ENCODE measurements around the gene WDR44.
"Not testable (repeated sequence)": the region's sequence is repeated elsewhere in the genome, so short reads cannot be mapped to it uniquely, and the experiment has no call there.

WDR44 gene

DNA sequence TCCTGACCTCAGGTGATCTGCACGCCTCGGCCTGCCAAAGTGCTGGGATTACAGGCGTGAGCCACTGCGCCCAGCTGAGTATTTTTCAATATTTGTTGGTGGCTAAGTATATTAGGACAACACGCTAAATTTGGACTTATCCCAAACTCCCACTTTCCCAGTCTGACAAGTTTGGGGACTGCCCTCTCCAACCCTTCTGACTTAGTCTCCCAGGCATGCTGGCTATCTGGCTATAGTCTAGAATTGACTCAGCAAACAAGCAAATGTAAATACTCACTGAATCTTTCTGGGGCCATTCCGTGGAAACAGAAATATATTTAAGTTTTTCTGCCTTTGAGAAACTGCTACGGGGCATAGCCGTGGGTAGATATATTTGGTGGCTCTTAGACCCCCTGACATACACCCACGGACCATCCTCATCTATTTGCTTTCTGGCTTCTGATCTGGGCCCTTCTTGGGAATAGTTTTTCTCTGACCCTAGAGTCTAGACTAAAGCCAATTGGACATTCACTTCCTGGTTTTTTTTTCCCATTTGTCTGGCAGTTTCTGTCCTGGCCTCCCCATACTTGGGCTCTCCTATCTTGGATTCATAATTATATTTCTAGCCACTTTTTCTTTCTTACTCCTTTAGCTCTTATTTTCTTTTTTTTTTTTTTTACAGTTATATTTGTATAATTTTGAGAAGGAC is 138.5 kb downstream of the WDR44 start:
- no peak for DNase-seq
- no peak for ATAC-seq
- no peaks in the 10 kb centered on the region for H3K4me1 Mint-ChIP-seq
- no peaks in the 10 kb centered on the region for H3K27me3 Mint-ChIP-seq
- no peak overlapping the region for H3K27ac Mint-ChIP-seq
- H3K9me3 Mint-ChIP-seq = no peaks in the 10 kb centered on the region
- H3K36me3 Mint-ChIP-seq (ENCODE audit: low read depth) = no peaks in the 10 kb centered on the region
- no peak overlapping the region for H3K4me3 Mint-ChIP-seq

DNA sequence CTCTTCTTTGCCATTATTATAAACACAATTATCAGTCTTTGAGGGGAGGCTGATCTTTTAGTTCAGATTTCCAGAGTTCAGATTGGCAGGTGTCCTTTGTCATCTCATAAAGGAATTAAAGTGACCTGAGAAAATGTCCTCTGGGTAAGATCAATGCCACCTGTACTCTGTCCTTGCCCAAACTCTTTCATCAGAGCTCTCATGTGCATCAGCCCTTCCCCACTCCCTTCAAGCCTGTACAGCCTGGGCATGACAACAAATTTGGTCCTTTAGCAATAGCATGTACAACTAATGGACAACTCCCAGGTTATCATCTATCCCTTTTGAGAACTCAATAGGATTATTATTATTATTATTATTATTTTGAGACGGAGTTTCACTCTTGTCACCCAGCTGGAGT is 140.8 kb downstream of the WDR44 start:
- not testable (repeated sequence) for H3K9me3 Mint-ChIP-seq; DNase-seq; H3K27ac Mint-ChIP-seq; H3K4me3 Mint-ChIP-seq; H3K4me1 Mint-ChIP-seq; H3K27me3 Mint-ChIP-seq; H3K36me3 Mint-ChIP-seq (ENCODE audit: low read depth); ATAC-seq

DNA sequence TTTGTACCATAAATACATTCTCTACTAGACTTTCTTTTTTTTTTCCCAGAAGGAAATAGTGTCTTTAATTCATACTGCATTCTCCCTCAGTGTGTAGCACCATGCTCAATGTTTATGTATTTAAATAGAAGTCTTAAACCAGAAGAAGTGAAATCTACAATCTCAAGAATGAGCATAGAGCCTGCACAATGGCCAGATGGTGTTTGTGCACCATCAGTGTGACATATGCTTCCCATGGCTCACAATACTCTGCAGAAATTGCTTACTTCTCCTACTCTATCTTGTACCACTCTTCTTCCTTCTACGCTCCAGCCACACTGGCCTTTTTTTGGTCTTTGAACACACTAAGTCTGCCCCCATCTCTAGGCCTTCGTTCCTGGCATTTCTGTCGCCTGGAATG is 147.1 kb downstream of the WDR44 start:
- ATAC-seq (no peak), DNase-seq (no peak)
- H3K4me1 Mint-ChIP-seq = peaks cover 16% of the 10 kb centered on the region
- H3K27me3 Mint-ChIP-seq = no peaks in the 10 kb centered on the region
- no peak overlapping the region for H3K4me3 Mint-ChIP-seq
- peak overlapping the region; percentile 15 for H3K27ac Mint-ChIP-seq
- H3K9me3 Mint-ChIP-seq = no peaks in the 10 kb centered on the region
- no peaks in the 10 kb centered on the region for H3K36me3 Mint-ChIP-seq (ENCODE audit: low read depth)

DNA sequence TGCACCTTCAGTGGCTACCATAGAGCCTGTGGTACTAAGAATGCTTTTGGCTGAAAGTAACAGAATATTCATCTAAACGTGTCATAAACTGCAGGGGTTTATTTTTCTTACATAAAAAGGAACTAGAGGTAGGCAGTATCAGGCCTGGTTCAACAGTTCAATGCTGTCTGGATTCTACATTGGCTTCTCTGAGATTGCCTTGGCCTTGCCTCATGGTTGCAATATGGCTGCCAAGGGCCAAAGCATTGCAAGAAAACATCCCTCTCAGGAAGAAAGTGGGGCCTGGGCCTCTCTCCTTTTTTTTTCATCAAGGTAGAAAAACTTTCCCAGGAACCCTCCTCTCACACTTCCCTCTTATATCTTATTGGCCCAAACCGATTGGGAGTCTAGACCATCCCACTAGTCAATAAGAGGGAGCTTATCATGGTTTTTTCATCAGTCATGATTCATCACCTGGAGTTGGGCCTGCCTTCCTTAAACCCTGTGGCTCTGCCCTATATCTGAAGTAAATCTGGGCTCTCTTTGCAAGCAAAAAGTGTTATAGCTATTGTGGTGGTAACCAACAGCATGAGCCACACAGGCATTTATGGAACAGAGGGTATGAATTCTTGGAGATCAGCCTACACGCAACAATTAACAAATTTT is 147.9 kb downstream of the WDR44 start:
- peak overlapping the region; percentile 86 for H3K27ac Mint-ChIP-seq
- no peaks in the 10 kb centered on the region for H3K9me3 Mint-ChIP-seq
- H3K4me1 Mint-ChIP-seq = peaks cover 21% of the 10 kb centered on the region
- H3K4me3 Mint-ChIP-seq = no peak overlapping the region
- DNase-seq = no peak
- H3K36me3 Mint-ChIP-seq (ENCODE audit: low read depth) = no peaks in the 10 kb centered on the region
- ATAC-seq = no peak
- no peaks in the 10 kb centered on the region for H3K27me3 Mint-ChIP-seq

DNA sequence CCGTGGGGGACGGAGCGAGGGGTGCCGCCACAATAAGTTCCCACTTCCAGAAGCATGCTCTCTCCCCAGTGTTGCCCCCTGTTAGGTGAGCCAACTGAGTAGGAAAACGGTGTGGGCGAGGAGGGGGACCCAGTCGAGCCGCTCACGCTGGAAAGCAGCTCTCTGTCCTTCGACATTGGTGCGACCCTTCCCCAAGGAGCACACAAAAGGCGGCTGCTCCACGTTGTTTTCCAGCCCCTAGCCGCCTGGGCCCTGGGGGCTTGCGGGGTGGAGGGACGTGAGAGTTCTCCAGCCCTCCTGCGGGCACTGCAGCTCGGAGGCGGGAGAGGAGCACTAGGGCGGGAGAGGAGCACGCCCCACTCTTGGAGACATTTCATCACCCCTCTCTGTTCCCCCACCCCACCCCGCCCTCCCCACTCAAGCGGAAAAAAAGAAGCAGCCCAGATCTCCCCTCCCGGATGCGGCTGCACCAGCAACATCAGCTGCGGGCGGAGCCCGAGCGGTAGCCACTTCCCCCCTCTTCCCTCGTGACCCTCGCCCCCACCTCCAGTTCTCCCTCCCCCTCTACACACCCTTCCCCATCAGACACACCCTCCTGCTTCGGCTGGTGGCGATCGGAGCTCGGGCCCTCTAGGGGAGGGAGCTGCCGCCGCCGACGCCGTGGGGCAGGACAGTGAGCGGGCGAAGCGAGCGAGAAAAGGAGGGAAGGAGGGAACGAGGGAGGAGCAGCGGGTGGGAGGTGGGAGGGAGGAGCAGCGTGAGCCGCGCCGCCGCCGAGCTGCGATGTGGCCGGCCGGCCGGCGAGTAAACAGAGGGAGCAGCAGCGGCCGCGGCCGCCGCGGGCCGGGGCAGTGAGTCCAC is 149.4 kb downstream of the WDR44 start, which contains the start of gene DOCK11:
Gene DOCK11, plus strand, starts transcription at position 755 of the 861 bp plus-strand sequence. CDS start 157 bp downstream, outside the sequence.
- H3K27me3 Mint-ChIP-seq = no peaks in the 10 kb centered on the region
- peak within 1 kb of the TSS; percentile 95 for H3K4me3 Mint-ChIP-seq
- no peaks in the 10 kb centered on the region for H3K36me3 Mint-ChIP-seq (ENCODE audit: low read depth)
- ATAC-seq (peak; percentile 83), DNase-seq (peak; percentile 76)
- no peaks in the 10 kb centered on the region for H3K9me3 Mint-ChIP-seq
- H3K27ac Mint-ChIP-seq = peak within 1 kb of the TSS; percentile 92
- peaks cover 29% of the 10 kb centered on the region for H3K4me1 Mint-ChIP-seq

DNA sequence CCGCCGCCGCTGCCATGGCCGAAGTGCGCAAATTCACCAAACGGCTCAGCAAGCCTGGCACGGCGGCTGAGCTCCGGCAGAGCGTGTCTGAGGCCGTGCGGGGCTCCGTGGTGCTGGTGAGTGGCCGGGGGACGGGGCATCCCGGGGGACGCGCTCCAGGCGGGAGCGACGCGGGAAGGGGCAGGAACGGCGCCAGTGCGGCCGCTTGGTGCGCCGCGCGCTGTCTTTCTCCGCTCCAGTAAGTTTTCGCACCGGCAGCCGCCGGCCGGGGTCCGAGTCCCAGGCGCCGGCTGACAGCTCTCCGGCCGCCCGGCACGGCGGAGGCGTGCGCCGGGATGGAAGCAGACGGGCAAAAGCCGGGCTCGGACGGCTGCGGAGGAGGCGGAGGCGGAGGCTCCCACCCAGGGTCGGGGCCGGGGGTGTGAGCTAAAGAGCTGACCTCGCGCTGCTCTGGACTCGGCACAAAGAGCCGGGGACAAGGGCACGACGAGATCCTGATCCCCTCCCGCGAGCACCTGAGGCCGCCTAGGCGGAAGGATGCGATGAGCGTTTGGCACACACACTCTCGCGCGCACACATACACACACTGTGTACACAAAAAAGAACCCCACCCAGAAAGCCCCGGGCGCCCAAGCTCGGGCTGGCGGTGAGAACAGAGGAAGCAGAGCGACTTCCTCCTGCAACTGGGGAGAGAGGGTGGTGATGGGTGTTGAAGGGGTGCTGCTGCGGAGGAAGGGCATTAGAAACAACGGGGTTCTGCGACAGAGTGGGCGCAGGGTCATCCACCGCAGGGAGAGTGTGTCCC is 150.3 kb downstream of the WDR44 start:
- Mint-ChIP-seq H3K4me1 (peaks cover 29% of the 10 kb centered on the region), H3K36me3 (ENCODE audit: low read depth) (no peaks in the 10 kb centered on the region), H3K27ac (peak overlapping the region; percentile 92), H3K9me3 (no peaks in the 10 kb centered on the region), H3K27me3 (no peaks in the 10 kb centered on the region), H3K4me3 (peak overlapping the region; percentile 95)
- peak; percentile 72 for ATAC-seq
- peak; percentile 67 for DNase-seq

DNA sequence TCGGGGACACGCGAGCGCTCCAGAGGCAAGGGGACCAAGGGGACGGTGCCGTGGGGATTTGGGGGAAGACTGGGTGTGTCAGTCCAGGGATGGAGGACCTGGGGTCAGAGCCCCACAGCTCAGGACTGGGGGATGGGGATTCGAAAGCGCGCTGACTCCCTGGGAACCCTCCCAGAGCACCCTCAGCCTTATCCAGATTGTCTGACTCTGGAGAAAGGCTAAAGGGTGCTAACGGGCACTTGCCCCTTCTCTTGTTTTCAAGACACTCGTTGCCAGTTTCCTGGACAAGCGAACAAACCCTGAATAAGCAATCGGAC is 150.8 kb downstream of the WDR44 start:
- DNase-seq (no peak), ATAC-seq (no peak)
- peaks cover 32% of the 10 kb centered on the region for H3K4me1 Mint-ChIP-seq
- H3K27ac Mint-ChIP-seq = peak overlapping the region; percentile 92
- H3K27me3 Mint-ChIP-seq = no peaks in the 10 kb centered on the region
- no peaks in the 10 kb centered on the region for H3K9me3 Mint-ChIP-seq
- H3K36me3 Mint-ChIP-seq (ENCODE audit: low read depth) = no peaks in the 10 kb centered on the region
- H3K4me3 Mint-ChIP-seq = peak overlapping the region; percentile 95

DNA sequence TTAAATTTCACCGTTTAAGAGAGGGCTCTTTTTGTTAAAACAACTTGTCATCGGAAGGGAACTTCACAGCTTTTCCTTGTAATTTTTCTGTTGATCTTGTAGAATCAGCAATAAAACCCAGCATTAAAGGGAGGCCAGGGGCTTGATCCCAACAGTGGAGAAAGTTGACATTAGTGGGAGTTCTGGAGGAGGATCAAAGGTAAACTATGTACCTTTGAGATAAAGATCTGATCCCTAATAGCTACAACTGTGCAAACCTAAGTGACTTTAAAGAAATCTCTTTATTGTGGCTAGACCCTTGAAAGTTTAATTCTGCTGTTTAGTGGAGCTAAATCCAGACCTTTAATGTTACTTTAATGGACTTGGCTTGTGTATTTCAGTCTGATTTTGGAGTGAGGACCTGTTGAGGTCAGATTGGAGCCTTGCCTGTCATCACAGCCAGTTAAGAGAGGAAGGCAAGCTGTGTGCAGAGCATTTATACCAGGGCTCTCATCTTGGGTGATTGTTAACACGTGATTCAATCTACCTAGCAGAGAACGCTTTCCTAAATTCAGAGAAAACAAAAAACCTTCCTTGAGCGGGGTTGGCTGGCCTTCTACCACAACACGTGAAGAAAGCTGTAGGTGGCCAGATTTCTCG is 151.4 kb downstream of the WDR44 start:
- ATAC-seq (no peak), DNase-seq (no peak)
- H3K9me3 Mint-ChIP-seq = no peaks in the 10 kb centered on the region
- H3K36me3 Mint-ChIP-seq (ENCODE audit: low read depth) = no peaks in the 10 kb centered on the region
- peaks cover 38% of the 10 kb centered on the region for H3K4me1 Mint-ChIP-seq
- peak overlapping the region; percentile 95 for H3K4me3 Mint-ChIP-seq
- H3K27me3 Mint-ChIP-seq = no peaks in the 10 kb centered on the region
- H3K27ac Mint-ChIP-seq = peak overlapping the region; percentile 92

DNA sequence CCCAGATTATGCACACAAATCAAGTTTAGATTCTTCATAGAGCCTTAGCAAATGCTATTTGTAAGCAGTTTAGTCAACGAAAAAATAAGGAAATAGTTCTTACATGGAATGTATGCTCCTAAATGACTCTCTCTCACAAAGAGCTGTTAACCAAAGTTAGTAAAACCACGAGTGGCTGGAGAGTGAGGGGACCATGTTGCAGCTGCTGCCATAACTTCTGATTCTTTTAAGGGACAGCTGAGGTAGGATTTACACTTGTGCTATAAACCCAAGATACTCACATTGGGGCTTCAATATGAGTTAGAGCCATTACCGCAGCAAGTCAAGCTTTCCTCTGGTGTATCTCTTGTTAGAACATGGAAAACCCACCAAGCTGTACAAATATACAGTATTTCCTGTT is 152.4 kb downstream of the WDR44 start:
- Mint-ChIP-seq H3K36me3 (ENCODE audit: low read depth) (no peaks in the 10 kb centered on the region), H3K27me3 (no peaks in the 10 kb centered on the region), H3K4me1 (peaks cover 48% of the 10 kb centered on the region), H3K27ac (no peak overlapping the region), H3K4me3 (peak overlapping the region; percentile 95), H3K9me3 (no peaks in the 10 kb centered on the region)
- ATAC-seq (no peak), DNase-seq (no peak)

DNA sequence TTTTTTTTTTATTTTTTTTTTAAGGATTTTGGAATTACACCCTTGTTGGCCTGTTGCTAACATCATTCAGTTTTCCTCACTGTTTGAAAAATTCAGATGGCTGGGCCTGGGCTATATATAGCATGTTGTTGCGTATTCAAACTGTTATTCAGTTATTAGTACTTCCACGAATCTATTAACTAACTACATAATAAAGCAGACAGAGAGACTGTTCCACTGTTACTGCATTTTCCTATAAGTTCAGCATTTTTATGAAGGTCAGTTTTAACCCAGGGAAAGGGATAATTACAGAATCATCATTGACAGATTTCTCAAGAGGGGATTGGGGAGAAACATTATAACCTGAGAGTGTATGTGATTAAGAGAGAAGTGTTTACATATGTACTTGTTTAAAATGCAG is 152.8 kb downstream of the WDR44 start:
- peak overlapping the region; percentile 39 for H3K4me3 Mint-ChIP-seq
- H3K27ac Mint-ChIP-seq = peak overlapping the region; percentile 80
- DNase-seq (no peak), ATAC-seq (no peak)
- H3K4me1 Mint-ChIP-seq = peaks cover 52% of the 10 kb centered on the region
- no peaks in the 10 kb centered on the region for H3K36me3 Mint-ChIP-seq (ENCODE audit: low read depth)
- H3K27me3 Mint-ChIP-seq = no peaks in the 10 kb centered on the region
- H3K9me3 Mint-ChIP-seq = no peaks in the 10 kb centered on the region

DNA sequence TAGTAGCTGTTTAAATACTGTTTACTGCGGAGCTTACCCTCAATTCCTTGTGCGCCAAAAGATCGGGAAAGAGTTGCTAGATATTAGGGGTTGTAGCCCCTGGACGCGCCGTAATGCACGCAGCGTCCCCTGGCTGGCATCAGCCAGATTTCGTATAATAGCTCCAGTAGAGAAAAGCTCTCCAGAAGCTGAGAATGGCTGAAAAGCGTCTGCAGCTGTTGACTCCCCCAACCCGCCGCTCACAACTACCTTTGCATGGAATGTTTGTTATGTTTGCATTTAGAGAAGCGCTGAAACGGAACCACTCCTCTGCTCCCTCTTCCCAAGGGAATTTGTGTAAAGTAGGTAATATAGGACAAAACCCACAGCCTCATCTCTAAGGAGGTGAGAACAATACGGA is 153.4 kb downstream of the WDR44 start:
- H3K9me3 Mint-ChIP-seq = no peaks in the 10 kb centered on the region
- peak overlapping the region; percentile 80 for H3K27ac Mint-ChIP-seq
- H3K36me3 Mint-ChIP-seq (ENCODE audit: low read depth) = no peaks in the 10 kb centered on the region
- H3K4me3 Mint-ChIP-seq = peak overlapping the region; percentile 39
- no peak for DNase-seq
- H3K27me3 Mint-ChIP-seq = no peaks in the 10 kb centered on the region
- ATAC-seq = no peak
- peaks cover 53% of the 10 kb centered on the region for H3K4me1 Mint-ChIP-seq

All from activated naive CD8-positive, alpha-beta T cell treated with anti-CD3 and anti-CD28 coated beads, Interleukin-2, amount 50 U/mL, for 24 hours (primary cell).